Spleen (tissue), 11 donors: Measurements from ENCODE around the gene GPR176. TPM values are rescaled to one million over a fixed set of nuclear protein-coding genes. Genes with fewer than 3 reads are reported as not detected.

Source experiments
- DNase-seq: peaks from one replicate; pipeline ENCODE4 v3.0.0-alpha.2; 2020
- H3K27ac ChIP-seq, 8 donors: fragments of 200-600 bp; sonication (generic) in 7 of 8; 1 replicate in 4 of 8; 2 replicates in 4 of 8; pipeline versions ENCODE4 v1.5.0 to v1.8.0; 2016 to 2021; ENCODE audit warnings: inconsistent platforms in 4 of 8, mild to moderate bottlenecking in 4 of 8, moderate library complexity in 1 of 8
- H3K27me3 ChIP-seq, 7 donors: fragments of 200-600 bp; sonication (generic) in 6 of 7; replicated peaks in 1 of 7; 1 replicate in 4 of 7; 2 replicates in 3 of 7; pipeline versions ENCODE4 v1.5.0 to v1.8.0; 2016 to 2021; ENCODE audit warnings: inconsistent platforms in 3 of 7, mild to moderate bottlenecking in 1 of 7
- H3K36me3 ChIP-seq, 6 donors: fragments of 200-600 bp; sonication (generic) in 5 of 6; 1 replicate in 4 of 6; 2 replicates in 2 of 6; pipeline versions ENCODE4 v1.5.0 to v1.8.0; 2016 to 2021; ENCODE audit warnings: inconsistent platforms in 2 of 6
- H3K4me1 ChIP-seq, 6 donors: fragments of 200-600 bp; sonication (generic) in 5 of 6; 1 replicate in 3 of 6; 2 replicates in 3 of 6; pipeline versions ENCODE4 v1.5.0 to v1.8.0; 2016 to 2021; ENCODE audit warnings: inconsistent platforms in 3 of 6
- H3K4me3 ChIP-seq, 8 donors: fragments of 200-600 bp; sonication (generic) in 7 of 8; 1 replicate in 4 of 8; 2 replicates in 4 of 8; pipeline versions ENCODE4 v1.5.0 to v1.8.0; 2016 to 2021; ENCODE audit warnings: inconsistent platforms in 4 of 8, mild to moderate bottlenecking in 4 of 8, moderate library complexity in 2 of 8
- H3K9me3 ChIP-seq, 8 donors: fragments of 200-600 bp; sonication (generic) in 7 of 8; 1 replicate in 4 of 8; 2 replicates in 4 of 8; pipeline versions ENCODE4 v1.5.0 to v1.8.0; 2016 to 2021; ENCODE audit warnings: inconsistent platforms in 4 of 8
- CTCF ChIP-seq, 11 experiments: fragments of 200-600 bp in 7 of 11; fragments of 450-650 bp in 4 of 11; sonication (generic) in 4 of 11; IDR thresholded peaks in 8 of 11; conservative IDR thresholded peaks in 3 of 11; 1 replicate in 7 of 11; 2 replicates in 4 of 11; pipeline versions ENCODE4 v1.4.0 to v1.8.0; 2016 to 2021; ENCODE audit warnings: antibody characterized with exemption in 11 of 11, inconsistent platforms in 4 of 11, mild to moderate bottlenecking in 1 of 11
- POLR2A ChIP-seq, 3 donors: fragments of 450-650 bp; IDR thresholded peaks; one replicate each; pipeline ENCODE4 v1.5.1; 2017; ENCODE audit warnings: antibody characterized with exemption in 3 of 3, mild to moderate bottlenecking in 1 of 3
- POLR2AphosphoS5 ChIP-seq, 3 donors: sonication (generic); formaldehyde crosslinking; IDR thresholded peaks; one replicate each; pipeline ENCODE4 v1.5.1; 2017; ENCODE audit warnings: antibody characterized with exemption in 3 of 3
- WGBS, 5 donors: extraction: QIAGEN DNeasy Blood & Tissue Kit in 3 of 5; methylation state at CpG; one replicate each; pipeline versions ENCODE4 v1.1.5 to v1.1.7; 2013 to 2018; 5-methylcytosine and 5-hydroxymethylcytosine counted together
- intact Hi-C: fragments of 100-400 bp; cut with DNase I; formaldehyde crosslinking; loops from one replicate; pipeline ENCODE4 v1.15.0; 2023; ENCODE audit warnings: low total_unique reads
- polyA plus RNA-seq, 3 donors: library from polyadenylated mRNA; stranded (reverse); fragments of 200-250 nt; gene quantifications; one replicate each; pipeline ENCODE4 v1.2.1, GENCODE V29; 2013
- total RNA-seq, 7 donors: library from RNA; depleted of rRNA in 3 of 7; stranded (reverse); fragments of >200 nt in 3 of 7; fragmentation: NEBNext Ultra II Directional in 4 of 7; extraction: Animal tissue kit (Norgen Biotek cat#: 25700) in 4 of 7; gene quantifications; one replicate each; pipeline versions ENCODE4 v1.1.0 to v1.2.1, GENCODE V29; 2016 to 2021
- donor health status: healthy with polysubstance abuse.
- donor health status: DM: no; HTN: no; CAD: no; lungs with moderate emphysema.
- donor health status: DM: no; HTN: no; CAD: no.
- donor health status: Bipolar disorder and iron deficiency.
- donor health status: healthy.
- donor health status: DM: no; HTN: no; CAD: no.
- donor health status: DM: yes; HTN: yes; CAD: no.

GPR176 gene
- total and polyA plus RNA-seq, 10 donors, result 2.7 to 12.8 (median 5.1) TPM

- no peak for DNase-seq
- no peaks in the 10 kb centered on the region for H3K36me3 ChIP-seq
- WGBS, 5 donors, result 88 to 95% (median 92%) methylated on average over 5 of the region's 5 CpGs
- no peaks in the 10 kb centered on the region for H3K9me3 ChIP-seq
- TF ChIP-seq POLR2A (IDR thresholded peaks at IDR 0.05) (no peak), POLR2AphosphoS5 (IDR thresholded peaks at IDR 0.05) (no peak), CTCF (IDR thresholded peaks at IDR 0.05 in 8 of 11, conservative IDR thresholded peaks at IDR 0.05 in 3 of 11) (no peak)
- no peaks in the 10 kb centered on the region for H3K27me3 ChIP-seq
- H3K4me1 ChIP-seq, result peaks cover 0 to under 1% (median 0%) of the 10 kb centered on the region in 6 donors
- no peak overlapping the region for H3K4me3 ChIP-seq
- intact Hi-C loops, result no loop called here
- H3K27ac ChIP-seq, result no peak overlapping the region
These were observed 6.5 kb upstream of the GPR176 start for GRCh38 chr15:39926526-39926925.

DNA sequence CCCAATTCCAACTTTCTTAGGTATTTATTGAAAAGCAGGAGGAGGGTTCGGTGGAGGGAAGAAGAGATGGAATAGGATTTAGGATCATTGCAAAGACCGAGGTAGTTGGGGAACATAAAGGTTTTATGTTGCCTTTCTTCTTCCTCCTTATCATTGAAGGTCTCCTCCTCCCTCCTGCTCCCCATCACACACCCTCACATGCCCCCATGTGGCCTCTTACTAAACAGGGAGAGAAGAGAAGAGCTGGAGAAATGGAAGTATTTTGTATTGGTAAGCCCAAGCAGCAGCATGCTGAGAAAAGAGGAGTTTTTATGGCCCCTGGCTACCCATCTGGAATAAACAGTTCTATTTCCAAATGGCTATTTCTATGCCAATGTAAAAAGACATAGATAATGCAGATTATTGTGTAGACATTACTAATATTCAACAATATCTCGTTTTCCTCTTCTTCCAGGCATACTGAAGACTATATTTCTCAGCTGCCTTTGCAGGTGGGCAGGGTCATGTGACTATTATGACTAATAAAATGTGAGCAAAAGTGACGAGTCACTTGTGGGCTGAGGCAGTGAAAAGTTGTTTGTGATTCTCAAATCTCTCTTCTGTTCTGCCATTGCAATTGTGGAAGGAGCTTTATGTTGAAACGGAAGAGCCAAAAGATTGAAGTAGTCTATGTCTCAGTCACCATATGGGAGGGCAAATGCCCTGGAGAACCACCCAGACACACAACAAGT, 5.2 kb upstream of the GPR176 start:
- TF ChIP-seq CTCF (IDR thresholded peaks at IDR 0.05 in 8 of 11, conservative IDR thresholded peaks at IDR 0.05 in 3 of 11), result no peak
- intact Hi-C loops, result no loop called here
- Histone ChIP-seq H3K36me3 (no peaks in the 10 kb centered on the region), H3K27me3 (peaks cover 0 to 9% (median 4%) of the 10 kb centered on the region in 7 donors), H3K4me3 (no peak overlapping the region), H3K27ac (no peak overlapping the region), H3K9me3 (no peaks in the 10 kb centered on the region), H3K4me1 (peaks cover 2 to 11% (median 8%) of the 10 kb centered on the region in 6 donors)
- no peak for DNase-seq
- WGBS, 5 donors, result 76 to 83% (median 79%) methylated on average over 5 of the region's 5 CpGs

DNA sequence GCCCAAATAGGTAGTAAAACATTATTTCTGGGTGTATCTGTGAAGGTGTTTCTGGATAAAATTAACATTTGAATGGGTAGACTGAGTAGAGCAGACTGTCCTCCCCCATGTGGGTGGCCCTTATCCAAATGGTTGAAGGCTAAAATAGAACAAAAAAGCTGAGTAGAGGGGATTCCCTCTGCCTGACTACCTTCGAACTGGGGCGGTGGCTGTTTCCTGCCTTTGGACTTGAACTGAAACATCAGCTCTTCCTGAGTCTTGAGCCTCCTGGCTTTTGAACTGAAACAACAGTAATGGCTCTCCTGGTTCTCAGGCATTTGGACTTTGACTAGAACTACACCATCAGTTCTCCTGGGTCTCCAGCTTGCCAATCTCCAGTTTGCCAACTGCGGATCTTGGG, 4.4 kb upstream of the GPR176 start:
- Histone ChIP-seq H3K27me3 (peaks cover 0 to 17% (median 12%) of the 10 kb centered on the region in 7 donors), H3K4me1 (peaks cover 8 to 20% (median 16%) of the 10 kb centered on the region in 6 donors), H3K4me3 (no peak overlapping the region), H3K27ac (no peak overlapping the region), H3K9me3 (no peaks in the 10 kb centered on the region), H3K36me3 (no peaks in the 10 kb centered on the region)
- intact Hi-C loops, result no loop called here
- DNase-seq, result no peak
- no peak for TF ChIP-seq POLR2A (IDR thresholded peaks at IDR 0.05)
- WGBS, 5 donors, result 52 to 74% (median 63%) methylated on average over 3 of the region's 3 CpGs

- Histone ChIP-seq H3K4me3 (no peak overlapping the region), H3K4me1 (peaks cover 8 to 27% (median 20%) of the 10 kb centered on the region in 6 donors), H3K9me3 (no peaks in the 10 kb centered on the region), H3K36me3 (no peaks in the 10 kb centered on the region), H3K27ac (no peak overlapping the region), H3K27me3 (peaks cover 0 to 36% (median 30%) of the 10 kb centered on the region in 7 donors)
- 64 to 74% (median 68%) methylated on average over 4 of the region's 4 CpGs for WGBS, 5 donors
- intact Hi-C loops, result no loop called here
- DNase-seq, result no peak
- no peak for TF ChIP-seq POLR2AphosphoS5 (IDR thresholded peaks at IDR 0.05)
- no peak for TF ChIP-seq POLR2A (IDR thresholded peaks at IDR 0.05)
- no peak for TF ChIP-seq CTCF (IDR thresholded peaks at IDR 0.05 in 8 of 11, conservative IDR thresholded peaks at IDR 0.05 in 3 of 11)
These were observed 2.5 kb upstream of the GPR176 start for GRCh38 chr15:39922462-39923092.
